Measurements from ENCODE around the gene TSPAN32. TPM values are rescaled to one million over a fixed set of nuclear protein-coding genes. Genes with fewer than 3 reads are reported as not detected.

The TSPAN32 gene
- total and polyA plus RNA-seq, 12 donors: 2.3 to 47.5 (median 23.3) TPM

GRCh38 chr11:2305788-2306451 lies 4.1 kb downstream of the TSPAN32 start:
- no peaks in the 10 kb centered on the region for H3K36me3 ChIP-seq
- ATAC-seq: no peak
- 27 to 36% methylated on average over 12 of the region's 12 CpGs for WGBS, 2 donors
- peak overlapping the region in 4 of 10 donors; percentile 20 to 34 (median 30) for H3K4me3 ChIP-seq
- peak overlapping the region; percentile 61 to 96 (median 90) for H3K27ac ChIP-seq
- intact Hi-C loops (cut with DNase I): loop anchor here (1.0 to 10.0 kb wide), 17 partner anchors 69 to 589 kb away; partner anchors contain the start of genes TSSC4 (in 3 of the 10), CD81 (in 2 of the 10) and CDKN1C (in 1 of the 10)
- peaks cover 21 to 58% (median 38%) of the 10 kb centered on the region in 9 donors for H3K4me1 ChIP-seq
- no peak for TF ChIP-seq CTCF (IDR thresholded peaks at IDR 0.05)
- no peaks in the 10 kb centered on the region for H3K9me3 ChIP-seq
- no peak for DNase-seq
- no peaks in the 10 kb centered on the region for H3K27me3 ChIP-seq

GRCh38 chr11:2306452-2306823 lies 4.6 kb downstream of the TSPAN32 start:
- peaks cover 21 to 54% (median 38%) of the 10 kb centered on the region in 9 donors for H3K4me1 ChIP-seq
- DNase-seq (peak; percentile 79 to 83), ATAC-seq (peak in 1 of 8 donors; percentile 17)
- WGBS, 2 donors: 19 to 21% methylated on average over 4 of the region's 4 CpGs
- H3K36me3 ChIP-seq: no peaks in the 10 kb centered on the region
- no peak for TF ChIP-seq CTCF (IDR thresholded peaks at IDR 0.05)
- H3K27me3 ChIP-seq: no peaks in the 10 kb centered on the region
- H3K27ac ChIP-seq: peak overlapping the region; percentile 61 to 96 (median 81)
- intact Hi-C loops (cut with DNase I): loop anchor here (1.0 to 10.0 kb wide), 13 partner anchors 68 to 588 kb away; partner anchors contain the start of genes TSSC4 (in 3 of the 10), CD81 (in 2 of the 10) and CDKN1C (in 1 of the 10)
- no peaks in the 10 kb centered on the region for H3K9me3 ChIP-seq
- H3K4me3 ChIP-seq: peak overlapping the region in 2 of 10 donors; percentile 16 to 26

GRCh38 chr11:2306877-2307500 lies 5.2 kb downstream of the TSPAN32 start:
- H3K27ac ChIP-seq: peak overlapping the region in 8 of 10 donors; percentile 36 to 96 (median 52)
- intact Hi-C loops (cut with DNase I): loop anchor here (1.0 to 10.0 kb wide), 13 partner anchors 68 to 588 kb away; partner anchors contain the start of genes TSSC4 (in 3 of the 10), CD81 (in 2 of the 10) and CDKN1C (in 1 of the 10)
- no peak overlapping the region for H3K4me3 ChIP-seq
- WGBS, 2 donors: 66 to 72% methylated on average over 14 of the region's 14 CpGs
- TF ChIP-seq CTCF (IDR thresholded peaks at IDR 0.05): no peak
- DNase-seq: no peak
- peaks cover 21 to 55% (median 39%) of the 10 kb centered on the region in 9 donors for H3K4me1 ChIP-seq
- no peak for ATAC-seq
- no peaks in the 10 kb centered on the region for H3K36me3 ChIP-seq
- H3K27me3 ChIP-seq: no peaks in the 10 kb centered on the region
- no peaks in the 10 kb centered on the region for H3K9me3 ChIP-seq

- no peak for TF ChIP-seq CTCF (IDR thresholded peaks at IDR 0.05)
- Histone ChIP-seq H3K27ac (peak overlapping the region in 8 of 10 donors; percentile 13 to 96 (median 46)), H3K27me3 (no peaks in the 10 kb centered on the region), H3K4me3 (no peak overlapping the region), H3K36me3 (no peaks in the 10 kb centered on the region), H3K9me3 (no peaks in the 10 kb centered on the region), H3K4me1 (peaks cover 21 to 62% (median 46%) of the 10 kb centered on the region in 9 donors)
- 87 to 94% methylated on average over 23 of the region's 23 CpGs for WGBS, 2 donors
- DNase-seq (no peak), ATAC-seq (no peak)
- intact Hi-C loops (cut with DNase I): loop anchor here (5.0 to 10.0 kb wide), 12 partner anchors 67 to 587 kb away; partner anchors contain the start of genes TSSC4 (in 3 of the 10), CD81 (in 2 of the 10) and CDKN1C (in 1 of the 10)
Observed at GRCh38 chr11:2307501-2308331, 5.9 kb downstream of the TSPAN32 start.
